ENCODE measurements around the gene CPOX. TPM values are rescaled to one million over a fixed set of nuclear protein-coding genes. Genes with fewer than 3 reads are reported as not detected.

Gene CPOX
- total RNA-seq, 1 donor from 2014 or later = 11.5 TPM

GRCh38 chr3:98557324-98558010 lies 35.9 kb downstream of the CPOX start:
- no peaks in the 10 kb centered on the region for H3K27me3 Mint-ChIP-seq (ENCODE audit: unreplicated experiment)
- no peaks in the 10 kb centered on the region for H3K4me1 Mint-ChIP-seq (ENCODE audit: low read depth, unreplicated experiment)
- no peaks in the 10 kb centered on the region for H3K36me3 Mint-ChIP-seq (ENCODE audit: unreplicated experiment)
- TF ChIP-seq CTCF (IDR thresholded peaks at IDR 0.05; ENCODE audit: partially characterized antibody, unreplicated experiment) = no peak
- H3K27ac Mint-ChIP-seq (ENCODE audit: unreplicated experiment) = no peak overlapping the region
- H3K9me3 Mint-ChIP-seq (ENCODE audit: unreplicated experiment) = peaks cover 3% of the 10 kb centered on the region
- H3K4me3 Mint-ChIP-seq (ENCODE audit: unreplicated experiment) = no peak overlapping the region
- no peak for DNase-seq

- no peaks in the 10 kb centered on the region for H3K4me1 Mint-ChIP-seq (ENCODE audit: low read depth, unreplicated experiment)
- H3K27ac Mint-ChIP-seq (ENCODE audit: unreplicated experiment) = no peak overlapping the region
- H3K9me3 Mint-ChIP-seq (ENCODE audit: unreplicated experiment) = peaks cover 3% of the 10 kb centered on the region
- DNase-seq = no peak
- no peak for TF ChIP-seq CTCF (IDR thresholded peaks at IDR 0.05; ENCODE audit: partially characterized antibody, unreplicated experiment)
- H3K4me3 Mint-ChIP-seq (ENCODE audit: unreplicated experiment) = no peak overlapping the region
- no peaks in the 10 kb centered on the region for H3K36me3 Mint-ChIP-seq (ENCODE audit: unreplicated experiment)
- no peaks in the 10 kb centered on the region for H3K27me3 Mint-ChIP-seq (ENCODE audit: unreplicated experiment)
Observed at GRCh38 chr3:98556164-98557130, 37.0 kb downstream of the CPOX start.

GRCh38 chr3:98555025-98555379 lies 38.4 kb downstream of the CPOX start:
- Mint-ChIP-seq H3K9me3 (ENCODE audit: unreplicated experiment) (peaks cover 3% of the 10 kb centered on the region), H3K27ac (ENCODE audit: unreplicated experiment) (no peak overlapping the region), H3K4me1 (ENCODE audit: low read depth, unreplicated experiment) (no peaks in the 10 kb centered on the region), H3K4me3 (ENCODE audit: unreplicated experiment) (no peak overlapping the region), H3K27me3 (ENCODE audit: unreplicated experiment) (no peaks in the 10 kb centered on the region), H3K36me3 (ENCODE audit: unreplicated experiment) (no peaks in the 10 kb centered on the region)
- DNase-seq = no peak
- no peak for TF ChIP-seq CTCF (IDR thresholded peaks at IDR 0.05; ENCODE audit: partially characterized antibody, unreplicated experiment)

- peaks cover 3% of the 10 kb centered on the region for H3K9me3 Mint-ChIP-seq (ENCODE audit: unreplicated experiment)
- no peaks in the 10 kb centered on the region for H3K27me3 Mint-ChIP-seq (ENCODE audit: unreplicated experiment)
- TF ChIP-seq CTCF (IDR thresholded peaks at IDR 0.05; ENCODE audit: partially characterized antibody, unreplicated experiment) = no peak
Observed at GRCh38 chr3:98554580-98554979, 38.8 kb downstream of the CPOX start.

GRCh38 chr3:98553753-98554152 lies 39.7 kb downstream of the CPOX start:
- Mint-ChIP-seq H3K27me3 (ENCODE audit: unreplicated experiment) (no peaks in the 10 kb centered on the region), H3K4me3 (ENCODE audit: unreplicated experiment) (no peak overlapping the region), H3K36me3 (ENCODE audit: unreplicated experiment) (no peaks in the 10 kb centered on the region), H3K4me1 (ENCODE audit: low read depth, unreplicated experiment) (no peaks in the 10 kb centered on the region), H3K27ac (ENCODE audit: unreplicated experiment) (no peak overlapping the region), H3K9me3 (ENCODE audit: unreplicated experiment) (peaks cover 3% of the 10 kb centered on the region)
- no peak for TF ChIP-seq CTCF (IDR thresholded peaks at IDR 0.05; ENCODE audit: partially characterized antibody, unreplicated experiment)
- DNase-seq = no peak

More at GRCh38 chr3:98554580-98554979, 38.8 kb downstream of the CPOX start:
- no peaks in the 10 kb centered on the region for H3K4me1 Mint-ChIP-seq (ENCODE audit: low read depth, unreplicated experiment)
- no peak overlapping the region for H3K27ac Mint-ChIP-seq (ENCODE audit: unreplicated experiment)
- H3K36me3 Mint-ChIP-seq (ENCODE audit: unreplicated experiment) = no peaks in the 10 kb centered on the region
- no peak for DNase-seq
- no peak overlapping the region for H3K4me3 Mint-ChIP-seq (ENCODE audit: unreplicated experiment)
